GM12878 (cell line): Measurements from ENCODE around the gene DAO. TPM values are rescaled to one million over a fixed set of nuclear protein-coding genes. Genes with fewer than 3 reads are reported as not detected.

Source experiments
- ATAC-seq: fragments of 200-7000 bp; cut with Tn5 transposase; 3 replicates; pipeline ENCODE4 v1.9.1; 2020; ENCODE audit warnings: mild to moderate bottlenecking, moderate library complexity
- BruUV-seq: library from RNA; stranded (reverse); fragments of 400-500 nt; replicated peaks from 2 replicates; lab custom pipeline; 2021; lab: Mats Ljungman, UMichigan
- CTCF ChIA-PET: fragments of 300-600 bp; sonication (Branson Sonifier 250); formaldehyde crosslinking; extraction: SDS; loops from one replicate; lab custom pipeline; 2021; ENCODE audit warnings: inconsistent platforms; lab: Yijun Ruan, JAX
- POLR2A ChIA-PET: fragments of 350-600 bp; formaldehyde crosslinking; extraction: SDS; loops from one replicate; lab custom pipeline; 2021; ENCODE audit warnings: inconsistent platforms; lab: Charles Lee
- RAD21 ChIA-PET: fragments of 300-600 bp; sonication (Branson Sonifier 250); formaldehyde crosslinking; loops from one replicate; lab custom pipeline; 2023; ENCODE audit warnings: antibody characterized with exemption; ENCODE audit not compliant: unreplicated experiment; lab: Charles Lee
- SMC1A ChIA-PET: fragments of 300-600 bp; sonication (Branson Sonifier 250); formaldehyde crosslinking; loops from one replicate; lab custom pipeline; 2023; ENCODE audit not compliant: unreplicated experiment, uncharacterized antibody; lab: Charles Lee
- DNase-seq: peaks from one replicate; pipeline ENCODE4 v3.0.0-alpha.2; 2011; ENCODE audit warnings: low read depth, low spot score
- FAIRE-seq: peaks from 3 replicates; lab custom pipeline; 2011; peaks lifted over from hg19 to GRCh38; lab: Jason Lieb, UNC
- H2AFZ ChIP-seq: 2 replicates; pipeline ENCODE4 v1.6.0; 2011; ENCODE audit warnings: low read depth, low read length, control low read depth; ENCODE audit not compliant: control insufficient read depth
- H3K27ac ChIP-seq: 2 replicates; pipeline ENCODE4 v1.5.1; 2011; ENCODE audit warnings: control low read depth; ENCODE audit not compliant: control insufficient read depth, insufficient read depth
- H3K27me3 ChIP-seq, 2 experiments: replicated peaks in 1 of 2; 2 replicates each; pipeline versions ENCODE4 v1.6.0 to v1.6.1; 2011; ENCODE audit warnings: low read length in 1 of 2; ENCODE audit not compliant: control insufficient read depth in 2 of 2, insufficient read depth in 2 of 2
- H3K36me3 ChIP-seq, 2 experiments: 2 replicates each; pipeline ENCODE4 v1.5.1; 2011; ENCODE audit warnings: low read length in 1 of 2; ENCODE audit not compliant: control insufficient read depth in 2 of 2, insufficient read depth in 2 of 2
- H3K4me1 ChIP-seq: 2 replicates; pipeline ENCODE4 v1.6.1; 2011; ENCODE audit warnings: mild to moderate bottlenecking, low read length, moderate library complexity, mixed read lengths; ENCODE audit not compliant: control insufficient read depth, insufficient read depth
- H3K4me2 ChIP-seq: 2 replicates; pipeline ENCODE4 v1.6.0; 2011; ENCODE audit warnings: control low read depth; ENCODE audit not compliant: control insufficient read depth, insufficient read depth
- H3K4me3 ChIP-seq: fragments of 200-600 bp; sonication (generic); 2 replicates; pipeline ENCODE4 v1.5.1; 2016
- H3K79me2 ChIP-seq: 2 replicates; pipeline ENCODE4 v1.6.0; 2011; ENCODE audit warnings: low read length; ENCODE audit not compliant: control insufficient read depth, insufficient read depth
- H3K9ac ChIP-seq: 2 replicates; pipeline ENCODE4 v1.8.0; 2011; ENCODE audit warnings: low read length, control low read depth, mixed read lengths; ENCODE audit not compliant: control insufficient read depth, insufficient read depth
- H3K9me3 ChIP-seq: replicated peaks from 3 replicates; pipeline ENCODE4 v1.5.1; 2011; ENCODE audit warnings: mild to moderate bottlenecking, low read length; ENCODE audit not compliant: control insufficient read depth, insufficient read depth
- H4K20me1 ChIP-seq: 2 replicates; pipeline ENCODE4 v1.6.0; 2011; ENCODE audit not compliant: control insufficient read depth, insufficient read depth
- IKZF2 ChIP-seq, 2 experiments: fragments of 450-650 bp; IDR thresholded peaks; 2 replicates each; pipeline ENCODE4 v1.6.1; 2017; ENCODE audit warnings: mild to moderate bottlenecking in 2 of 2, moderate library complexity in 2 of 2
- MLLT1 ChIP-seq: fragments of 450-650 bp; IDR thresholded peaks from 2 replicates; pipeline ENCODE4 v1.6.1; 2016; ENCODE audit warnings: mild to moderate bottlenecking
- MYC ChIP-seq: IDR thresholded peaks from 2 replicates; pipeline ENCODE4 v1.6.1; 2011; ENCODE audit warnings: mild to moderate bottlenecking, low read length, moderate library complexity, inconsistent platforms; ENCODE audit not compliant: insufficient read depth, insufficient replicate concordance, insufficient read length, severe bottlenecking
- WGBS: methylation state at CpG from one replicate; pipeline ENCODE4 v1.1.6; 2016; ENCODE audit warnings: low lambda C conversion rate; ENCODE audit not compliant: insufficient replicate concordance, insufficient coverage; ENCODE audit errors: missing lambda C conversion rate; 5-methylcytosine and 5-hydroxymethylcytosine counted together
- in situ Hi-C: fragments of 300-500 bp; cut with MboI; formaldehyde crosslinking; loops from 9 replicates; pipeline ENCODE4 v1.14.3; 2018; ENCODE audit warnings: mixed read lengths
- intact Hi-C: fragments of 100-400 bp; cut with micrococcal nuclease; formaldehyde crosslinking; loops from one replicate; pipeline ENCODE4 v1.14.2; 2022; ENCODE audit not compliant: unreplicated experiment
- polyA plus RNA-seq, 11 experiments: library from polyadenylated mRNA; depleted of rRNA in 4 of 11; unstranded in 6 of 11; stranded (reverse) in 5 of 11; fragments of >200 nt; fragmentation: Nextera tagmentation in 4 of 11; fragmentation: Illumina TruSeq in 1 of 11; extraction: Ambion mirVana in 4 of 11; extraction: Trizol in 1 of 11; gene quantifications; 1 replicate in 1 of 11; 2 replicates in 10 of 11; pipeline versions ENCODE4 v1.2.1 to v1.2.3, GENCODE V29; 2011 to 2016; ENCODE audit warnings: inconsistent platforms in 2 of 11, missing spikeins in 2 of 11, low read depth in 1 of 11
- total RNA-seq, 4 experiments: library from RNA; depleted of rRNA in 3 of 4; stranded (reverse); fragments of >200 nt in 3 of 4; fragmentation: Illumina TruSeq in 1 of 4; extraction: Trizol in 1 of 4; gene quantifications; 2 replicates each; pipeline versions ENCODE4 v1.2.1 to v1.2.3, GENCODE V29; 2013 to 2021

Gene DAO
- total and polyA plus RNA-seq, 10 of the 15 experiments (the other 5 are each of a cell fraction or from before 2014, with no cell fraction given) = 0.15 TPM; not detected in 9

GRCh38 chr12:108852674-108853309, 27.1 kb upstream of the DAO start:
- H3K27me3 ChIP-seq = no peaks in the 10 kb centered on the region
- peaks cover 40% of the 10 kb centered on the region for H3K4me1 ChIP-seq
- ChIA-PET POLR2A (interaction anchor here (0.6 to 4.3 kb wide), 5 partner anchors 9 to 188 kb away, joined by 3 to 32 read pairs (median 6); no protein-coding TSS in a partner anchor), SMC1A (interaction anchor here (0.8 to 5.2 kb wide), 12 partner anchors 11 to 285 kb away, joined by 3 to 87 read pairs (median 6); no protein-coding TSS in a partner anchor), CTCF (interaction anchor here (0.7 to 5.1 kb wide), 11 partner anchors 9 to 340 kb away, joined by 3 to 60 read pairs (median 5); no protein-coding TSS in a partner anchor), RAD21 (interaction anchor here (0.8 to 4.8 kb wide), 8 partner anchors 20 to 288 kb away, joined by 3 to 51 read pairs (median 5); no protein-coding TSS in a partner anchor)
- no peak for FAIRE-seq
- in situ Hi-C loops (loop anchor here (5.0 kb wide), 1 partner anchor 285 kb away; no protein-coding TSS in a partner anchor), intact Hi-C loops (loop anchor here (5.0 kb wide), 2 partner anchors 35 to 120 kb away; partner anchors contain the start of gene CORO1C)
- H3K36me3 ChIP-seq = peaks cover 3 to 12% of the 10 kb centered on the region in 2 experiments; a peak in 3 of 4 replicates
- no peaks in the 10 kb centered on the region; the same call in 2 of the 3 replicates for H3K9me3 ChIP-seq
- H3K79me2 ChIP-seq = peaks cover 61% of the 10 kb centered on the region
- no peak for ATAC-seq
- WGBS = 97% methylated on average over 16 of the region's 16 CpGs
- no peaks in the 10 kb centered on the region for H4K20me1 ChIP-seq
- TSS peak; percentile 7 for BruUV-seq
- H3K4me3 ChIP-seq = no peak overlapping the region
- no peak overlapping the region; the same call in 1 of the 2 replicates for H3K4me2 ChIP-seq
- no peak overlapping the region for H2AFZ ChIP-seq
- TF ChIP-seq IKZF2 (IDR thresholded peaks at IDR 0.05) (0 out of 4 replicates have a peak, but pooled peaks of 1 of the 2 experiments have one; percentile 13), MYC (no peak), MLLT1 (0 out of 2 replicates have a peak, but pooled peaks have one; percentile 7)
- H3K9ac ChIP-seq = peak overlapping the region; percentile 21; the same call in 1 of the 2 replicates
- no peak for DNase-seq
- peak overlapping the region; percentile 79 for H3K27ac ChIP-seq
